Breast epithelium (tissue), 3 donors: ENCODE measurements around the gene LNX1.

ENCODE experiments used
- CTCF ChIP-seq, 3 donors: fragments of 450-650 bp; IDR thresholded peaks; one replicate each; pipeline ENCODE4 v1.5.1; 2016 to 2017; ENCODE audit warnings: antibody characterized with exemption in 3 of 3, mild to moderate bottlenecking in 3 of 3, moderate library complexity in 3 of 3
- POLR2A ChIP-seq: fragments of 450-650 bp; IDR thresholded peaks from one replicate; pipeline ENCODE4 v1.6.1; 2016; ENCODE audit warnings: antibody characterized with exemption, mild to moderate bottlenecking, moderate library complexity
- POLR2AphosphoS5 ChIP-seq, 3 donors: sonication (generic); formaldehyde crosslinking; IDR thresholded peaks; one replicate each; pipeline ENCODE4 v1.6.1; 2017; ENCODE audit warnings: antibody characterized with exemption in 3 of 3

DNA sequence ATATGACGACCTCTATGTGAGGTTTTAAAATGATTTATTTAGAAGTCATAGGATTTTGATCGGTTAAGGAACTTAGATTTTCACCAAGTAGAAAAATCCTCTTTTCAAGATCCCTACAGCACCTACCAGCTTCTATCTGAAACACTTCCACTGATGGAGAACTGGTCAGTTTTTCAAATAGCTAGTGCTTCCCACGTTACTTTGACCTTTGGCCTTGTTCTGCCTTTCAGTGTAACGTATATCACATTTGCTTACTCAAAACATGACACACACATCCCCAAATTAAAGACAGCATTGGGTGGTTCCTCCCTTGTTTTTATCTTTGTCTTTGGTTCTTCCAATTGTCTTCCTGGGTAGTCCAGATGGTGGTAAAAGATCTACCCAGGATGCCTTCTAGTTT is 6.6 kb downstream of the LNX1 start:
- no peak for TF ChIP-seq CTCF (IDR thresholded peaks at IDR 0.05)
- no peak for TF ChIP-seq POLR2A
- no peak for TF ChIP-seq POLR2AphosphoS5 (IDR thresholded peaks at IDR 0.05)
